Activated CD8-positive, alpha-beta memory T cell treated with anti-CD3 and anti-CD28 coated beads, Interleukin-2, amount 50 U/mL, for 1 hour (primary cell): Measurements from ENCODE around the gene TATDN2.
"Not testable (repeated sequence)": the region's sequence is repeated elsewhere in the genome, so short reads cannot be mapped to it uniquely, and the experiment has no call there.

Experiments used
- DNase-seq: peaks from one replicate; pipeline ENCODE4 v3.0.0-alpha.2; 2020; ENCODE audit errors: extremely low read depth

TATDN2 gene

GRCh38 chr3:10290481-10291176 is 42.4 kb downstream of the TATDN2 start:
- DNase-seq = no peak

- DNase-seq = no peak
Measured at GRCh38 chr3:10291641-10292040, 43.4 kb downstream of the TATDN2 start.

- DNase-seq = no peak
Measured at GRCh38 chr3:10292505-10293419, 44.5 kb downstream of the TATDN2 start, which contains the start of gene GHRL. Gene GHRL (minus strand): TSS chr3:10292947. CDS start chr3:10290180, 2,767 bp downstream.

- DNase-seq = no peak
Measured at GRCh38 chr3:10294030-10294586, 45.8 kb downstream of the TATDN2 start.

- DNase-seq = not testable (repeated sequence)
Measured at GRCh38 chr3:10298064-10298463, 49.8 kb downstream of the TATDN2 start.

- DNase-seq = no peak
Measured at GRCh38 chr3:10299175-10299574, 50.9 kb downstream of the TATDN2 start.

GRCh38 chr3:10299679-10300078 is 51.4 kb downstream of the TATDN2 start:
- DNase-seq = no peak

GRCh38 chr3:10300087-10300486 is 51.8 kb downstream of the TATDN2 start:
- DNase-seq = no peak

- DNase-seq = no peak
Measured at GRCh38 chr3:10303105-10303504, 54.8 kb downstream of the TATDN2 start.

- no peak for DNase-seq
Measured at GRCh38 chr3:10303785-10304184, 55.5 kb downstream of the TATDN2 start.

GRCh38 chr3:10304905-10305304 is 56.6 kb downstream of the TATDN2 start:
- no peak for DNase-seq

- DNase-seq = no peak
Measured at GRCh38 chr3:10305331-10305902, 57.2 kb downstream of the TATDN2 start.

- DNase-seq = no peak
Measured at GRCh38 chr3:10306156-10306555, 57.9 kb downstream of the TATDN2 start.

- DNase-seq = no peak
Measured at GRCh38 chr3:10308678-10309077, 60.4 kb downstream of the TATDN2 start.

GRCh38 chr3:10309736-10310135 is 61.5 kb downstream of the TATDN2 start:
- no peak for DNase-seq

- DNase-seq = no peak
Measured at GRCh38 chr3:10310578-10310977, 62.3 kb downstream of the TATDN2 start.

GRCh38 chr3:10311710-10312109 is 63.5 kb downstream of the TATDN2 start:
- no peak for DNase-seq

- no peak for DNase-seq
Measured at GRCh38 chr3:10312391-10312790, 64.1 kb downstream of the TATDN2 start.

- no peak for DNase-seq
Measured at GRCh38 chr3:10312861-10313260, 64.6 kb downstream of the TATDN2 start.

- no peak for DNase-seq
Measured at GRCh38 chr3:10315101-10315500, 66.8 kb downstream of the TATDN2 start.

- DNase-seq = no peak
Measured at GRCh38 chr3:10315771-10316344, 67.6 kb downstream of the TATDN2 start.
